HepG2 (cell line): ENCODE results near the gene ADORA2B. TPM values are rescaled to one million over a fixed set of nuclear protein-coding genes. Genes with fewer than 3 reads are reported as not detected.

Experiments
- CENPBD1 ChIP-seq: sonication (generic); formaldehyde crosslinking; IDR thresholded peaks from 2 replicates; pipeline ENCODE4 v1.8.0; 2022; ENCODE audit warnings: missing genetic modification reagents, low read depth, mild to moderate bottlenecking, borderline replicate concordance
- HNF1B ChIP-seq: sonication (generic); formaldehyde crosslinking; IDR thresholded peaks from 2 replicates; pipeline ENCODE4 v1.5.1; 2020; ENCODE audit warnings: mild to moderate bottlenecking, moderate library complexity, missing genetic modification reagents
- KAT8 ChIP-seq: IDR thresholded peaks from 2 replicates; pipeline ENCODE4 v1.6.1; 2016; ENCODE audit warnings: missing genetic modification reagents, missing compliant biosample characterization
- TEAD3 ChIP-seq: optimal IDR thresholded peaks from 2 replicates; pipeline ENCODE3; 2016; ENCODE audit warnings: borderline replicate concordance
- ZNF317 ChIP-seq: sonication (generic); formaldehyde crosslinking; IDR thresholded peaks from 2 replicates; pipeline ENCODE4 v1.5.0; 2020; ENCODE audit warnings: mild to moderate bottlenecking, missing genetic modification reagents
- ZNF362 ChIP-seq: sonication (generic); formaldehyde crosslinking; IDR thresholded peaks from 2 replicates; pipeline ENCODE4 v1.4.0; 2020; ENCODE audit warnings: missing genetic modification reagents, mild to moderate bottlenecking, borderline replicate concordance
- ZNF501 ChIP-seq: sonication (generic); formaldehyde crosslinking; IDR thresholded peaks from 2 replicates; pipeline ENCODE4 v1.5.1; 2020; ENCODE audit warnings: mild to moderate bottlenecking, moderate library complexity, missing genetic modification reagents
- ZNF572 ChIP-seq: sonication (generic); formaldehyde crosslinking; IDR thresholded peaks from 2 replicates; pipeline ENCODE4 v1.5.1; 2020; ENCODE audit warnings: mild to moderate bottlenecking, missing genetic modification reagents
- ZNF816 ChIP-seq: sonication (generic); formaldehyde crosslinking; IDR thresholded peaks from 2 replicates; pipeline ENCODE4 v1.8.0; 2022; ENCODE audit warnings: missing genetic modification reagents, mild to moderate bottlenecking, borderline replicate concordance
- ZSCAN30 ChIP-seq: sonication (generic); formaldehyde crosslinking; IDR thresholded peaks from 2 replicates; pipeline ENCODE4 v1.5.0; 2020; ENCODE audit warnings: mild to moderate bottlenecking, missing genetic modification reagents
- polyA plus RNA-seq, 8 experiments: library from polyadenylated mRNA; depleted of rRNA in 3 of 8; stranded (reverse) in 7 of 8; unstranded in 1 of 8; fragments of >200 nt; fragmentation: Illumina TruSeq in 4 of 8; extraction: Trizol in 4 of 8; gene quantifications; 2 replicates each; pipeline versions ENCODE4 v1.2.1 to v1.2.3, GENCODE V29; 2011 to 2016; ENCODE audit warnings: low read depth in 4 of 8, missing spikeins in 1 of 8, mixed read lengths in 1 of 8; ENCODE audit not compliant: insufficient read depth in 1 of 8
- total RNA-seq, 5 experiments: library from RNA; depleted of rRNA; stranded (reverse); fragments of >200 nt; fragmentation: Illumina TruSeq; extraction: Trizol; gene quantifications; 2 replicates each; pipeline ENCODE4 v1.2.3, GENCODE V29; 2016; ENCODE audit warnings: low read depth in 1 of 5
- TF ChIP-seq, protein P1 (sequence below): sonication (generic); IDR thresholded peaks from 2 replicates; pipeline ENCODE4 v1.6.1; 2016; ENCODE audit warnings: low read depth, borderline replicate concordance
- TF ChIP-seq, protein P2 (sequence below): sonication (generic); formaldehyde crosslinking; IDR thresholded peaks from 2 replicates; pipeline ENCODE4 v1.5.0; 2020; ENCODE audit warnings: missing genetic modification reagents, mild to moderate bottlenecking, borderline replicate concordance
- TF ChIP-seq, protein P3 (sequence below): sonication (generic); formaldehyde crosslinking; conservative IDR thresholded peaks from 2 replicates; pipeline ENCODE4 v1.4.0; 2020; ENCODE audit warnings: mild to moderate bottlenecking, missing genetic modification reagents, moderate library complexity

ADORA2B gene
- total and polyA plus RNA-seq, 2 of the 13 experiments (the other 11 are each of a cell fraction or from before 2014, with no cell fraction given): 10.4 to 20.0 TPM

DNA sequence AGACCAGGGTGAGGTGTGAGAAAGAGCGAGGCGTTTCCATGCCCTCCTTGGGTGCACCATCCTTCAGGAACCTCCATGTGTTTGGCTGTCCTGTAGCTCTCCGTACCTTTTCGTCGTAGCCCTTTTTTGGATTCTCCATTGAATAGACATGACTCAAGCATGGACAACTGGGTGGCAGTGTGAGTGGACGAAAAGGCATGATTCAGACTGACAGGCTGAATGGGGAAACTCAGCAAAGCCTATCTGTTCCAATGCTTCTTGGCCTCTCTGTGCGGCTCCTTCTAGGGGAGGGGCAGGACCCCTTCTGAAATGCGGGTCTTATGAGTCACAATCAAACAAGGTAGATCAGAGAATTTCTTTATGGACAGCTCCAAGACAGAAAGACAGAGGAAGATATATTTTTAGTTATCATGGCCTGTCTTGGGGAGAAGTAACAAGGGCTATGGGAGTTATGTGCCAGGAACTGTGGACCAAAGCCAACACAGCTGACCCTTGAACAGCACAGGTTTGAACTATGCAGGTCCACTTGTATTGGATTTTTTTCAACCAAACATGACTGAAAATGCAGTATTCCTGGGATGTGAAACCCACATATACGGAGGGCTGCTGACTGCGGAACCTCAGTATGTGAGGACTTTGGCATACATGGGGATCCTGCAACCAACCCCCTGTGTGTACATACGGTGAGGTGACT lies 22.9 kb downstream of the ADORA2B start (continued):
- TF ChIP-seq HNF1B (CRISPR knock-in tag) (0 out of 2 replicates have a peak, but pooled peaks have one; percentile 12), TEAD3 (CRISPR knock-in tag) (peak; percentile 45), ZNF572 (0 out of 2 replicates have a peak, but pooled peaks have one; percentile 35), ZNF501 (CRISPR knock-in tag) (peak; percentile 50; the same call in 1 of the 2 replicates), ZNF816 (CRISPR knock-in tag) (peak; percentile 49; the same call in 1 of the 2 replicates), ZNF362 (CRISPR knock-in tag) (peak; percentile 48; the same call in 1 of the 2 replicates), ZNF317 (CRISPR knock-in tag) (peak; percentile 55; the same call in 1 of the 2 replicates), KAT8 (no peak), CENPBD1 (CRISPR knock-in tag) (no peak), ZSCAN30 (no peak)
- TF ChIP-seq, protein P1, sequence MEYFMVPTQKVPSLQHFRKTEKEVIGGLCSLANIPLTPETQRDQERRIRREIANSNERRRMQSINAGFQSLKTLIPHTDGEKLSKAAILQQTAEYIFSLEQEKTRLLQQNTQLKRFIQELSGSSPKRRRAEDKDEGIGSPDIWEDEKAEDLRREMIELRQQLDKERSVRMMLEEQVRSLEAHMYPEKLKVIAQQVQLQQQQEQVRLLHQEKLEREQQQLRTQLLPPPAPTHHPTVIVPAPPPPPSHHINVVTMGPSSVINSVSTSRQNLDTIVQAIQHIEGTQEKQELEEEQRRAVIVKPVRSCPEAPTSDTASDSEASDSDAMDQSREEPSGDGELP: peak; percentile 72; the same call in 1 of the 2 replicates
- TF ChIP-seq, protein P2, sequence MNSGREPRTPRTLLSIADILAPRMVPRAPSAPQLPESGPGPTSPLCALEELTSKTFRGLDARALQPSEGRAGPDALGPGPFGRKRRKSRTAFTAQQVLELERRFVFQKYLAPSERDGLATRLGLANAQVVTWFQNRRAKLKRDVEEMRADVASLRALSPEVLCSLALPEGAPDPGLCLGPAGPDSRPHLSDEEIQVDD (CRISPR knock-in tag): no peak
- TF ChIP-seq, protein P3, sequence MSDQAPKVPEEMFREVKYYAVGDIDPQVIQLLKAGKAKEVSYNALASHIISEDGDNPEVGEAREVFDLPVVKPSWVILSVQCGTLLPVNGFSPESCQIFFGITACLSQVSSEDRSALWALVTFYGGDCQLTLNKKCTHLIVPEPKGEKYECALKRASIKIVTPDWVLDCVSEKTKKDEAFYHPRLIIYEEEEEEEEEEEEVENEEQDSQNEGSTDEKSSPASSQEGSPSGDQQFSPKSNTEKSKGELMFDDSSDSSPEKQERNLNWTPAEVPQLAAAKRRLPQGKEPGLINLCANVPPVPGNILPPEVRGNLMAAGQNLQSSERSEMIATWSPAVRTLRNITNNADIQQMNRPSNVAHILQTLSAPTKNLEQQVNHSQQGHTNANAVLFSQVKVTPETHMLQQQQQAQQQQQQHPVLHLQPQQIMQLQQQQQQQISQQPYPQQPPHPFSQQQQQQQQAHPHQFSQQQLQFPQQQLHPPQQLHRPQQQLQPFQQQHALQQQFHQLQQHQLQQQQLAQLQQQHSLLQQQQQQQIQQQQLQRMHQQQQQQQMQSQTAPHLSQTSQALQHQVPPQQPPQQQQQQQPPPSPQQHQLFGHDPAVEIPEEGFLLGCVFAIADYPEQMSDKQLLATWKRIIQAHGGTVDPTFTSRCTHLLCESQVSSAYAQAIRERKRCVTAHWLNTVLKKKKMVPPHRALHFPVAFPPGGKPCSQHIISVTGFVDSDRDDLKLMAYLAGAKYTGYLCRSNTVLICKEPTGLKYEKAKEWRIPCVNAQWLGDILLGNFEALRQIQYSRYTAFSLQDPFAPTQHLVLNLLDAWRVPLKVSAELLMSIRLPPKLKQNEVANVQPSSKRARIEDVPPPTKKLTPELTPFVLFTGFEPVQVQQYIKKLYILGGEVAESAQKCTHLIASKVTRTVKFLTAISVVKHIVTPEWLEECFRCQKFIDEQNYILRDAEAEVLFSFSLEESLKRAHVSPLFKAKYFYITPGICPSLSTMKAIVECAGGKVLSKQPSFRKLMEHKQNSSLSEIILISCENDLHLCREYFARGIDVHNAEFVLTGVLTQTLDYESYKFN: peak; percentile 50; the same call in 1 of the 2 replicates
